GM12878 (cell line): ENCODE measurements around the gene NOSTRIN. TPM values are rescaled to one million over a fixed set of nuclear protein-coding genes. Genes with fewer than 3 reads are reported as not detected.

Experiments used
- ATAC-seq: fragments of 200-7000 bp; cut with Tn5 transposase; 3 replicates; pipeline ENCODE4 v1.9.1; 2020; ENCODE audit warnings: mild to moderate bottlenecking, moderate library complexity
- BruUV-seq: library from RNA; stranded (reverse); fragments of 400-500 nt; replicated peaks from 2 replicates; lab custom pipeline; 2021; lab: Mats Ljungman, UMichigan
- CTCF ChIA-PET: fragments of 300-600 bp; sonication (Branson Sonifier 250); formaldehyde crosslinking; extraction: SDS; loops from one replicate; lab custom pipeline; 2021; ENCODE audit warnings: inconsistent platforms; lab: Yijun Ruan, JAX
- POLR2A ChIA-PET: fragments of 350-600 bp; formaldehyde crosslinking; extraction: SDS; loops from one replicate; lab custom pipeline; 2021; ENCODE audit warnings: inconsistent platforms; lab: Charles Lee
- RAD21 ChIA-PET: fragments of 300-600 bp; sonication (Branson Sonifier 250); formaldehyde crosslinking; loops from one replicate; lab custom pipeline; 2023; ENCODE audit warnings: antibody characterized with exemption; ENCODE audit not compliant: unreplicated experiment; lab: Charles Lee
- SMC1A ChIA-PET: fragments of 300-600 bp; sonication (Branson Sonifier 250); formaldehyde crosslinking; loops from one replicate; lab custom pipeline; 2023; ENCODE audit not compliant: unreplicated experiment, uncharacterized antibody; lab: Charles Lee
- DNase-seq: peaks from one replicate; pipeline ENCODE4 v3.0.0-alpha.2; 2011; ENCODE audit warnings: low read depth, low spot score
- FAIRE-seq: peaks from 3 replicates; lab custom pipeline; 2011; peaks lifted over from hg19 to GRCh38; lab: Jason Lieb, UNC
- H2AFZ ChIP-seq: 2 replicates; pipeline ENCODE4 v1.6.0; 2011; ENCODE audit warnings: low read depth, low read length, control low read depth; ENCODE audit not compliant: control insufficient read depth
- H3K27ac ChIP-seq: 2 replicates; pipeline ENCODE4 v1.5.1; 2011; ENCODE audit warnings: control low read depth; ENCODE audit not compliant: control insufficient read depth, insufficient read depth
- H3K27me3 ChIP-seq, 2 experiments: replicated peaks in 1 of 2; 2 replicates each; pipeline versions ENCODE4 v1.6.0 to v1.6.1; 2011; ENCODE audit warnings: low read length in 1 of 2; ENCODE audit not compliant: control insufficient read depth in 2 of 2, insufficient read depth in 2 of 2
- H3K36me3 ChIP-seq, 2 experiments: 2 replicates each; pipeline ENCODE4 v1.5.1; 2011; ENCODE audit warnings: low read length in 1 of 2; ENCODE audit not compliant: control insufficient read depth in 2 of 2, insufficient read depth in 2 of 2
- H3K4me1 ChIP-seq: 2 replicates; pipeline ENCODE4 v1.6.1; 2011; ENCODE audit warnings: mild to moderate bottlenecking, low read length, moderate library complexity, mixed read lengths; ENCODE audit not compliant: control insufficient read depth, insufficient read depth
- H3K4me2 ChIP-seq: 2 replicates; pipeline ENCODE4 v1.6.0; 2011; ENCODE audit warnings: control low read depth; ENCODE audit not compliant: control insufficient read depth, insufficient read depth
- H3K4me3 ChIP-seq: fragments of 200-600 bp; sonication (generic); 2 replicates; pipeline ENCODE4 v1.5.1; 2016
- H3K79me2 ChIP-seq: 2 replicates; pipeline ENCODE4 v1.6.0; 2011; ENCODE audit warnings: low read length; ENCODE audit not compliant: control insufficient read depth, insufficient read depth
- H3K9ac ChIP-seq: 2 replicates; pipeline ENCODE4 v1.8.0; 2011; ENCODE audit warnings: low read length, control low read depth, mixed read lengths; ENCODE audit not compliant: control insufficient read depth, insufficient read depth
- H3K9me3 ChIP-seq: replicated peaks from 3 replicates; pipeline ENCODE4 v1.5.1; 2011; ENCODE audit warnings: mild to moderate bottlenecking, low read length; ENCODE audit not compliant: control insufficient read depth, insufficient read depth
- H4K20me1 ChIP-seq: 2 replicates; pipeline ENCODE4 v1.6.0; 2011; ENCODE audit not compliant: control insufficient read depth, insufficient read depth
- CREB1 ChIP-seq: IDR thresholded peaks from 2 replicates; pipeline ENCODE4 v1.6.1; 2012; ENCODE audit warnings: low read depth, mild to moderate bottlenecking, inconsistent platforms
- E2F8 ChIP-seq: fragments of 450-650 bp; IDR thresholded peaks from 2 replicates; pipeline ENCODE4 v1.6.1; 2018; ENCODE audit warnings: mild to moderate bottlenecking, low read depth, moderate library complexity; ENCODE audit not compliant: partially characterized antibody
- JUND ChIP-seq: IDR thresholded peaks from 2 replicates; pipeline ENCODE4 v1.6.1; 2012; ENCODE audit warnings: low read depth, mild to moderate bottlenecking, low read length, improper control_type of control experiment, moderate library complexity
- PBX3 ChIP-seq: IDR thresholded peaks from 2 replicates; pipeline ENCODE4 v1.6.1; 2011; ENCODE audit warnings: mild to moderate bottlenecking, low read depth, low read length, moderate library complexity; ENCODE audit not compliant: insufficient replicate concordance
- RB1 ChIP-seq: fragments of 450-650 bp; formaldehyde crosslinking; IDR thresholded peaks from 2 replicates; pipeline ENCODE4 v1.6.1; 2017; ENCODE audit warnings: mild to moderate bottlenecking, borderline replicate concordance
- SMAD5 ChIP-seq: IDR thresholded peaks from 2 replicates; pipeline ENCODE4 v1.6.1; 2016; ENCODE audit warnings: antibody characterized with exemption, low read depth
- TCF12 ChIP-seq: IDR thresholded peaks from 2 replicates; pipeline ENCODE4 v1.6.1; 2011; ENCODE audit warnings: low read depth, mild to moderate bottlenecking, low read length
- TCF3 ChIP-seq: IDR thresholded peaks from 2 replicates; pipeline ENCODE4 v1.6.1; 2012; ENCODE audit warnings: low read depth, mild to moderate bottlenecking, low read length, borderline replicate concordance; ENCODE audit not compliant: insufficient read depth
- WRNIP1 ChIP-seq: IDR thresholded peaks from 2 replicates; pipeline ENCODE4 v1.6.1; 2011; ENCODE audit warnings: low read depth, low read length, improper control_type of control experiment, borderline replicate concordance
- YY1 ChIP-seq: IDR thresholded peaks from 2 replicates; pipeline ENCODE4 v1.6.1; 2011; ENCODE audit warnings: low read depth, mild to moderate bottlenecking, low read length
- ZBTB33 ChIP-seq: fragments of 450-650 bp; IDR thresholded peaks from 2 replicates; pipeline ENCODE4 v1.6.1; 2017; ENCODE audit warnings: mild to moderate bottlenecking
- ZNF217 ChIP-seq: fragments of 450-650 bp; IDR thresholded peaks from 2 replicates; pipeline ENCODE4 v1.6.1; 2017; ENCODE audit warnings: antibody characterized with exemption, mild to moderate bottlenecking
- ZNF384 ChIP-seq: IDR thresholded peaks from 2 replicates; pipeline ENCODE4 v1.6.1; 2012; ENCODE audit warnings: low read depth, mild to moderate bottlenecking, low read length, improper control_type of control experiment, borderline replicate concordance
- WGBS: methylation state at CpG from one replicate; pipeline ENCODE4 v1.1.6; 2016; ENCODE audit warnings: low lambda C conversion rate; ENCODE audit not compliant: insufficient replicate concordance, insufficient coverage; ENCODE audit errors: missing lambda C conversion rate; 5-methylcytosine and 5-hydroxymethylcytosine counted together
- in situ Hi-C: fragments of 300-500 bp; cut with MboI; formaldehyde crosslinking; loops from 9 replicates; pipeline ENCODE4 v1.14.3; 2018; ENCODE audit warnings: mixed read lengths
- intact Hi-C: fragments of 100-400 bp; cut with micrococcal nuclease; formaldehyde crosslinking; loops from one replicate; pipeline ENCODE4 v1.14.2; 2022; ENCODE audit not compliant: unreplicated experiment
- polyA plus RNA-seq, 11 experiments: library from polyadenylated mRNA; depleted of rRNA in 4 of 11; unstranded in 6 of 11; stranded (reverse) in 5 of 11; fragments of >200 nt; fragmentation: Nextera tagmentation in 4 of 11; fragmentation: Illumina TruSeq in 1 of 11; extraction: Ambion mirVana in 4 of 11; extraction: Trizol in 1 of 11; gene quantifications; 1 replicate in 1 of 11; 2 replicates in 10 of 11; pipeline versions ENCODE4 v1.2.1 to v1.2.3, GENCODE V29; 2011 to 2016; ENCODE audit warnings: inconsistent platforms in 2 of 11, missing spikeins in 2 of 11, low read depth in 1 of 11
- total RNA-seq, 4 experiments: library from RNA; depleted of rRNA in 3 of 4; stranded (reverse); fragments of >200 nt in 3 of 4; fragmentation: Illumina TruSeq in 1 of 4; extraction: Trizol in 1 of 4; gene quantifications; 2 replicates each; pipeline versions ENCODE4 v1.2.1 to v1.2.3, GENCODE V29; 2013 to 2021
- TF ChIP-seq, protein P1 (sequence below): IDR thresholded peaks from 2 replicates; pipeline ENCODE4 v1.6.1; 2012; ENCODE audit warnings: mild to moderate bottlenecking, low read depth, low read length

The NOSTRIN gene
- total and polyA plus RNA-seq, 10 of the 15 experiments (the other 5 are each of a cell fraction or from before 2014, with no cell fraction given) = 0.13 to 0.42 (median 0.37) TPM; not detected in 5

GRCh38 chr2:168810235-168810634 is 7.8 kb downstream of the NOSTRIN start:
- in situ Hi-C loops (no loop called here), intact Hi-C loops (no loop called here)
- Histone ChIP-seq H3K27me3 (peaks cover 0 to 5% of the 10 kb centered on the region in 2 experiments; a peak in 1 of 4 replicates), H3K4me3 (no peak overlapping the region), H3K4me1 (no peaks in the 10 kb centered on the region), H3K4me2 (no peak overlapping the region), H2AFZ (no peak overlapping the region), H3K27ac (no peak overlapping the region), H4K20me1 (no peaks in the 10 kb centered on the region), H3K36me3 (no peaks in the 10 kb centered on the region), H3K9me3 (no peaks in the 10 kb centered on the region), H3K9ac (no peak overlapping the region), H3K79me2 (no peaks in the 10 kb centered on the region)
- no TSS peak for BruUV-seq
- ChIA-PET POLR2A (no interaction called here), CTCF (interaction anchor here (0.9 to 2.5 kb wide), 2 partner anchors 36 to 273 kb away, joined by 3 to 6 read pairs; no protein-coding TSS in a partner anchor), RAD21 (no interaction called here), SMC1A (no interaction called here)
- no peak for DNase-seq
- ATAC-seq = no peak
- WGBS = 5% methylated on average over 2 of the region's 2 CpGs
- FAIRE-seq = no peak
- TF ChIP-seq, protein P1, sequence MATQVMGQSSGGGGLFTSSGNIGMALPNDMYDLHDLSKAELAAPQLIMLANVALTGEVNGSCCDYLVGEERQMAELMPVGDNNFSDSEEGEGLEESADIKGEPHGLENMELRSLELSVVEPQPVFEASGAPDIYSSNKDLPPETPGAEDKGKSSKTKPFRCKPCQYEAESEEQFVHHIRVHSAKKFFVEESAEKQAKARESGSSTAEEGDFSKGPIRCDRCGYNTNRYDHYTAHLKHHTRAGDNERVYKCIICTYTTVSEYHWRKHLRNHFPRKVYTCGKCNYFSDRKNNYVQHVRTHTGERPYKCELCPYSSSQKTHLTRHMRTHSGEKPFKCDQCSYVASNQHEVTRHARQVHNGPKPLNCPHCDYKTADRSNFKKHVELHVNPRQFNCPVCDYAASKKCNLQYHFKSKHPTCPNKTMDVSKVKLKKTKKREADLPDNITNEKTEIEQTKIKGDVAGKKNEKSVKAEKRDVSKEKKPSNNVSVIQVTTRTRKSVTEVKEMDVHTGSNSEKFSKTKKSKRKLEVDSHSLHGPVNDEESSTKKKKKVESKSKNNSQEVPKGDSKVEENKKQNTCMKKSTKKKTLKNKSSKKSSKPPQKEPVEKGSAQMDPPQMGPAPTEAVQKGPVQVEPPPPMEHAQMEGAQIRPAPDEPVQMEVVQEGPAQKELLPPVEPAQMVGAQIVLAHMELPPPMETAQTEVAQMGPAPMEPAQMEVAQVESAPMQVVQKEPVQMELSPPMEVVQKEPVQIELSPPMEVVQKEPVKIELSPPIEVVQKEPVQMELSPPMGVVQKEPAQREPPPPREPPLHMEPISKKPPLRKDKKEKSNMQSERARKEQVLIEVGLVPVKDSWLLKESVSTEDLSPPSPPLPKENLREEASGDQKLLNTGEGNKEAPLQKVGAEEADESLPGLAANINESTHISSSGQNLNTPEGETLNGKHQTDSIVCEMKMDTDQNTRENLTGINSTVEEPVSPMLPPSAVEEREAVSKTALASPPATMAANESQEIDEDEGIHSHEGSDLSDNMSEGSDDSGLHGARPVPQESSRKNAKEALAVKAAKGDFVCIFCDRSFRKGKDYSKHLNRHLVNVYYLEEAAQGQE = no peak
- TF ChIP-seq ZBTB33 (no peak), PBX3 (no peak), TCF3 (no peak), YY1 (no peak), JUND (no peak), E2F8 (no peak), WRNIP1 (no peak), CREB1 (no peak), RB1 (no peak), ZNF217 (no peak), TCF12 (no peak), ZNF384 (no peak), SMAD5 (no peak)
